Smooth muscle cell (in vitro differentiated cells): ENCODE measurements around the gene CDK17. TPM values are rescaled to one million over a fixed set of nuclear protein-coding genes. Genes with fewer than 3 reads are reported as not detected.
"Not testable (repeated sequence)": the region's sequence is repeated elsewhere in the genome, so short reads cannot be mapped to it uniquely, and the experiment has no call there.

ENCODE experiments used
- DNase-seq: peaks from one replicate; lab custom pipeline; 2025; ENCODE audit not compliant: unreplicated experiment; lab: John Stamatoyannopoulos, UW
- H2AFZ ChIP-seq: fragments of 200-600 bp; sonication (generic); 2 replicates; pipeline ENCODE4 v1.6.0; 2016; ENCODE audit warnings: antibody characterized with exemption, low read depth, mild to moderate bottlenecking
- H3F3A ChIP-seq: fragments of 200-600 bp; sonication (generic); 2 replicates; pipeline ENCODE4 v1.6.0; 2017; ENCODE audit warnings: antibody characterized with exemption, low read depth
- H3K27ac ChIP-seq: fragments of 200-600 bp; sonication (generic); 2 replicates; pipeline ENCODE4 v1.5.1; 2016; ENCODE audit warnings: low read depth, mild to moderate bottlenecking
- H3K27me3 ChIP-seq: fragments of 200-600 bp; sonication (generic); 2 replicates; pipeline ENCODE4 v1.6.1; 2016; ENCODE audit warnings: low read depth, mild to moderate bottlenecking
- H3K36me3 ChIP-seq: fragments of 200-600 bp; sonication (generic); 2 replicates; pipeline ENCODE4 v1.5.1; 2016; ENCODE audit warnings: low read depth
- H3K4me1 ChIP-seq: fragments of 200-600 bp; sonication (generic); 2 replicates; pipeline ENCODE4 v1.5.1; 2016; ENCODE audit warnings: low read depth
- H3K4me2 ChIP-seq: fragments of 200-600 bp; sonication (generic); 2 replicates; pipeline ENCODE4 v1.6.0; 2016; ENCODE audit warnings: mild to moderate bottlenecking
- H3K4me3 ChIP-seq: fragments of 200-600 bp; sonication (generic); 2 replicates; pipeline ENCODE4 v1.5.1; 2016; ENCODE audit warnings: mild to moderate bottlenecking
- H3K79me2 ChIP-seq: fragments of 200-600 bp; sonication (generic); 2 replicates; pipeline ENCODE4 v1.6.0; 2016; ENCODE audit warnings: low read depth, mild to moderate bottlenecking
- H3K9ac ChIP-seq: fragments of 200-600 bp; sonication (generic); 2 replicates; pipeline ENCODE4 v1.6.0; 2016; ENCODE audit warnings: low read depth
- H3K9me3 ChIP-seq: fragments of 200-600 bp; sonication (generic); replicated peaks from 2 replicates; pipeline ENCODE4 v1.5.1; 2016; ENCODE audit warnings: low read depth
- H4K20me1 ChIP-seq: fragments of 200-600 bp; sonication (generic); 2 replicates; pipeline ENCODE4 v1.6.0; 2016; ENCODE audit warnings: low read depth
- WGBS: methylation state at CpG from one replicate; pipeline ENCODE4 v1.1.7; 2016; ENCODE audit warnings: low lambda C conversion rate; 5-methylcytosine and 5-hydroxymethylcytosine counted together
- polyA plus RNA-seq: library from polyadenylated mRNA; unstranded; fragments of >200 nt; fragmentation: Nextera tagmentation; extraction: Ambion mirVana; gene quantifications from 2 replicates; pipeline ENCODE4 v1.2.1, GENCODE V29; 2016
- total RNA-seq: library from RNA; depleted of rRNA; stranded (reverse); fragments of >200 nt; gene quantifications from 2 replicates; pipeline ENCODE4 v1.2.3, GENCODE V29; 2014
- TF ChIP-seq, protein P1 (sequence below): fragments of 200-600 bp; sonication (generic); IDR thresholded peaks from 2 replicates; pipeline ENCODE4 v1.5.1; 2017; ENCODE audit warnings: borderline replicate concordance, mild to moderate bottlenecking, antibody characterized with exemption; ENCODE audit not compliant: insufficient read depth, poor library complexity, severe bottlenecking

The CDK17 gene
- total and polyA plus RNA-seq, 2 experiments from 2014 or later: 16.0 to 49.8 TPM

DNA sequence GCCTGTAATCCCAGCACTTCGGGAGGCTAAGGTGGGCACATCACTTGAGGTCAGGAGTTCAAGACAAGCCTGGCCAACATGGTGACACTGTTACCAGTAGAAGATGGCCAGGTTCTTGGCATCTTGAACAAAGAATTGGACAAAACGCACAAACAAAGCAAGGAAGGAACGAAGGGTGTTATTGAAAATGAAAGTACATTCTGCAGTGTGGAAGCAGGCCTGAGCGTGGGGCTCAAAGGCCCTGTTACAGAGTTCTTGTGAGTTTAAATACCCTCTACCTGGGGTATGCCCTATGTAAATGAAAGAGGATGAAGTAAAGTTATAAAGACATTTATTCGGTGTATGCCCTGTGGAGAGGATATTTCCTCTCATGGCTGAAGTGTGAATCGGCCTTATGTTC, 20.8 kb upstream of the CDK17 start:
- H3K4me3 ChIP-seq: no peak overlapping the region
- no peaks in the 10 kb centered on the region for H3K27me3 ChIP-seq
- no peak overlapping the region for H3K4me2 ChIP-seq
- DNase-seq: no peak
- H3K36me3 ChIP-seq: no peaks in the 10 kb centered on the region
- no peaks in the 10 kb centered on the region for H4K20me1 ChIP-seq
- no peaks in the 10 kb centered on the region for H3K9me3 ChIP-seq
- no peak overlapping the region for H3K9ac ChIP-seq
- TF ChIP-seq, protein P1, sequence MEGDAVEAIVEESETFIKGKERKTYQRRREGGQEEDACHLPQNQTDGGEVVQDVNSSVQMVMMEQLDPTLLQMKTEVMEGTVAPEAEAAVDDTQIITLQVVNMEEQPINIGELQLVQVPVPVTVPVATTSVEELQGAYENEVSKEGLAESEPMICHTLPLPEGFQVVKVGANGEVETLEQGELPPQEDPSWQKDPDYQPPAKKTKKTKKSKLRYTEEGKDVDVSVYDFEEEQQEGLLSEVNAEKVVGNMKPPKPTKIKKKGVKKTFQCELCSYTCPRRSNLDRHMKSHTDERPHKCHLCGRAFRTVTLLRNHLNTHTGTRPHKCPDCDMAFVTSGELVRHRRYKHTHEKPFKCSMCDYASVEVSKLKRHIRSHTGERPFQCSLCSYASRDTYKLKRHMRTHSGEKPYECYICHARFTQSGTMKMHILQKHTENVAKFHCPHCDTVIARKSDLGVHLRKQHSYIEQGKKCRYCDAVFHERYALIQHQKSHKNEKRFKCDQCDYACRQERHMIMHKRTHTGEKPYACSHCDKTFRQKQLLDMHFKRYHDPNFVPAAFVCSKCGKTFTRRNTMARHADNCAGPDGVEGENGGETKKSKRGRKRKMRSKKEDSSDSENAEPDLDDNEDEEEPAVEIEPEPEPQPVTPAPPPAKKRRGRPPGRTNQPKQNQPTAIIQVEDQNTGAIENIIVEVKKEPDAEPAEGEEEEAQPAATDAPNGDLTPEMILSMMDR: no peak
- H3K27ac ChIP-seq: no peak overlapping the region
- H3K79me2 ChIP-seq: no peaks in the 10 kb centered on the region
- no peaks in the 10 kb centered on the region for H3K4me1 ChIP-seq
- H3F3A ChIP-seq: peaks cover under 1% of the 10 kb centered on the region
- H2AFZ ChIP-seq: no peak overlapping the region
- WGBS: 98% methylated on average over 6 of the region's 6 CpGs

DNA sequence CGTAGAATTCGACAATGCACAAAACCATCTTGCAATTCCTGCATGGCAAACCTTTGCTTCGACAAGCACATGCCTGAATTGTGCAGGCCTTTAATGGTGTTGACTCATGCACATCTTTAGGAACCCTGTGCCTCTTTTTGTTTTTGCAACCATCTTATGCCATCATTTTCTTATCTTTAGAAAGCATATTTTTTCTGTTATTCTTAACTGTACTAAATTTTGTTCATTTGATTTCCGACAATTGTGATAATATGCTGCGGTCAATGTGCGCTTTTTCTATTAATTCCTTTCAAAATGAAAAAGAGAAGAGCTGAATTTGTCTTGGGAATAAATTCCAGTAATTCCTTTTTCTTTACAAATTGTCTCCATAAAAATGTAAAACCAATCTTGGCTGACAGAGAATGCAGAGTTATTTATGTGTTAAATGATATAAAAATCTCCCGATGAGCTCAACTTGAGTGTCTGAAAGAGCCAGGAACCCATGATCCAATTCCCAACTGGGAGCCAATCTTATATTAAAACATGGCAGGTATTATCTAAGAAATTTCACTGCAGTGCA, 20.1 kb upstream of the CDK17 start:
- WGBS: 92% methylated on average over 7 of the region's 7 CpGs
- TF ChIP-seq, protein P1: no peak
- H3K9ac ChIP-seq: no peak overlapping the region
- DNase-seq: no peak
- H3K79me2 ChIP-seq: no peaks in the 10 kb centered on the region
- H3K4me2 ChIP-seq: no peak overlapping the region
- no peaks in the 10 kb centered on the region for H3K9me3 ChIP-seq
- no peaks in the 10 kb centered on the region for H3F3A ChIP-seq
- H3K4me3 ChIP-seq: no peak overlapping the region
- no peaks in the 10 kb centered on the region for H3K36me3 ChIP-seq
- no peaks in the 10 kb centered on the region for H4K20me1 ChIP-seq
- H3K4me1 ChIP-seq: no peaks in the 10 kb centered on the region
- H3K27ac ChIP-seq: no peak overlapping the region
- no peaks in the 10 kb centered on the region for H3K27me3 ChIP-seq
- no peak overlapping the region for H2AFZ ChIP-seq

DNA sequence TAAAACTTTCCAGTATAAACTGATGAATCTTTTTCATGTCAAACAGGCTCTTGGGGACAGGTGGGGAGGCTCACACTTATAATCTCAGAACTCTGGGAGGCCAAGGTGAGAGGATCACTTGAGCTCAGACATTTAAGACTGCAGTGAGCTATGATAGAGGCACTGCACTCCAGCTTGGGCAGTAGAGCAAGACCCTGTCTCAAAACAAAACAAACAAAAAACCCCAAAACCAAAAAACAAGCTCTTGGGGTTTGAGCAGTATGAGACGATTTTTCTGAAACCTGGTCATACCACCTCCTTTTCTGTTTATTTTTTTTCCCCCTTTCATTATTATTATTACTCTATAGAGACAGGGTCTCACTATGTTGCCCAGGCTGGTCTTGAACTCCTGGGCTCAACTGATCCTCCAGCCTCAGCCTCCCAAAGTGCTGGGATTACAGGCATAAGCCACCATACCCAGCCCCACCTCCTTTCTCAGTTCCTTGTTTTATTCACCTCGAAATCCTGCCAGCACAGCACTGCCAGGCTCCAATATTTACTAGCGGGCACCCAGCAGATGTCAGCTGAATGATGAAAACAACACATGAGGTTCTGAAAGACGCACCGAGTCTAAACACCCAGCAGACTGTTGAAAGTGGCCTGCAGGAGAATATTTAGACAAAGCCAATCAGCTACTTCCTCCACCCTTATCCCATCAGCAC, 19.5 kb upstream of the CDK17 start:
- Histone ChIP-seq H2AFZ (no peak overlapping the region), H3K79me2 (no peaks in the 10 kb centered on the region), H3K4me2 (no peak overlapping the region), H3K36me3 (no peaks in the 10 kb centered on the region), H3K27me3 (no peaks in the 10 kb centered on the region), H3K4me1 (no peaks in the 10 kb centered on the region), H3F3A (no peaks in the 10 kb centered on the region), H3K27ac (no peak overlapping the region), H4K20me1 (no peaks in the 10 kb centered on the region), H3K9ac (no peak overlapping the region), H3K4me3 (no peak overlapping the region), H3K9me3 (no peaks in the 10 kb centered on the region)
- TF ChIP-seq, protein P1: no peak
- WGBS: 93% methylated on average over 5 of the region's 5 CpGs
- DNase-seq: no peak

DNA sequence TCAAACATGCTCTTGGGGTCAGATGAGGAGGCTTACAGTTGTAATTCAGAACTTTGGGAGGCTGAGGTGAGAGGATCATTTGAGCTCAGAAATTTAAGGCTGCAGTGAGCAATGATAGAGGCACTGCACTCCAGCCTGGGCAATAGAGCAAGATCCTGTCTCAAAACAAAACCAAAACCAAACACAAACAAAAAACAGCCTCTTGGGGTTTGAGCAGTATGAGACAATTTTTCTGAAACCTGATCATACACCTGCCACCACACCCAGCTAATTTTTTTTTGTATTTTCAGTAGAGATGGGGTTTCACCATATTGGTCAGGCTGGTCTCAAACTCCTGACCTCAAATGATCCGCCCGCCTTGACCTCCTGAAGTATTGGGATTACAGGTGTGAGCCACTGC, 17.4 kb upstream of the CDK17 start:
- not testable (repeated sequence) for H3K9me3 ChIP-seq, H3K9ac ChIP-seq, H3K4me3 ChIP-seq, H3K4me1 ChIP-seq, H3F3A ChIP-seq, H3K27me3 ChIP-seq, H2AFZ ChIP-seq, H3K36me3 ChIP-seq, H3K27ac ChIP-seq, H3K4me2 ChIP-seq, DNase-seq, H3K79me2 ChIP-seq, H4K20me1 ChIP-seq
- WGBS: 93% methylated on average over 2 of the region's 2 CpGs
